ENCODE measurements around the gene ANKMY1. TPM values are rescaled to one million over a fixed set of nuclear protein-coding genes. Genes with fewer than 3 reads are reported as not detected.
A peak's percentile ranks its signal among the peaks of the same experiment; 100 is the strongest.

The ANKMY1 gene
- total and polyA plus RNA-seq, 2 experiments from 2014 or later, result 2.3 to 8.9 TPM

- H3K27me3 Mint-ChIP-seq (ENCODE audit: insufficient read depth, low read depth, poor library complexity), result peaks cover 30% of the 10 kb centered on the region
- peak overlapping the region; percentile 56 for H3K4me3 ChIP-seq
- H3K79me2 ChIP-seq (replicated peaks; ENCODE audit: insufficient read depth), result no peaks in the 10 kb centered on the region
- TF ChIP-seq ZNF114 (CRISPR knock-in tag; IDR thresholded peaks at IDR 0.05) (no peak), CREB1 (CRISPR knock-in tag; IDR thresholded peaks at IDR 0.05; ENCODE audit: low read depth) (no peak), ZNF331 (CRISPR knock-in tag; IDR thresholded peaks at IDR 0.05; ENCODE audit: low read depth) (no peak), EZH2 (IDR thresholded peaks at IDR 0.05; ENCODE audit: low read depth, unreplicated experiment) (no peak), NANOG (IDR thresholded peaks at IDR 0.05; ENCODE audit: borderline replicate concordance) (no peak), CTCF (conservative IDR thresholded peaks at IDR 0.05; ENCODE audit: low read depth in 2 of 2) (no peak), POLR2AphosphoS5 (IDR thresholded peaks at IDR 0.05; ENCODE audit: low read depth) (no peak), JUNB (IDR thresholded peaks at IDR 0.05; ENCODE audit: unreplicated experiment) (no peak)
- peaks cover 30% of the 10 kb centered on the region for H3K4me1 Mint-ChIP-seq
- H3K36me3 ChIP-seq (ENCODE audit: insufficient read depth), result no peaks in the 10 kb centered on the region
- H3K27me3 ChIP-seq (ENCODE audit: insufficient read depth), result peaks cover 35% of the 10 kb centered on the region
- no peaks in the 10 kb centered on the region for H3K9me3 Mint-ChIP-seq
- H4K20me1 ChIP-seq (replicated peaks; ENCODE audit: insufficient read depth), result peaks cover 20% of the 10 kb centered on the region; the same call in 1 of the 2 replicates
- peak overlapping the region; percentile 80 for H3K4me2 ChIP-seq
- peak overlapping the region; percentile 41; the same call in 2 of the 3 replicates for H3K4me3 Mint-ChIP-seq
- 0 out of 2 replicates have a peak, but pooled peaks cover 5% of the 10 kb centered on the region for H3F3A ChIP-seq (replicated peaks; ENCODE audit: low read depth)
- H3K27ac ChIP-seq (ENCODE audit: low read depth), result no peak overlapping the region
- DNase-seq (ENCODE audit: low spot score) (peak; percentile 52), ATAC-seq (peak; percentile 5)
- H3K9me2 ChIP-seq (ENCODE audit: insufficient read depth), result no peaks in the 10 kb centered on the region
- H3K27ac Mint-ChIP-seq, result no peak overlapping the region
- H2AFZ ChIP-seq, result no peak overlapping the region
- peaks cover 34% of the 10 kb centered on the region for H3K4me1 ChIP-seq (ENCODE audit: insufficient read depth)
- no peaks in the 10 kb centered on the region for H3K36me3 Mint-ChIP-seq (ENCODE audit: low read depth)
These were observed 101.9 kb downstream of the ANKMY1 start for GRCh38 chr2:240455647-240456446.

- peak overlapping the region; percentile 82 for H3K4me3 Mint-ChIP-seq
- ATAC-seq, result no peak; the same call in 1 of the 3 replicates
- H3K27ac Mint-ChIP-seq, result no peak overlapping the region
- H3K79me2 ChIP-seq (replicated peaks; ENCODE audit: insufficient read depth), result no peaks in the 10 kb centered on the region
- H4K20me1 ChIP-seq (replicated peaks; ENCODE audit: insufficient read depth), result peaks cover 24% of the 10 kb centered on the region
- H3K9me2 ChIP-seq (ENCODE audit: insufficient read depth), result no peaks in the 10 kb centered on the region
- peaks cover 34% of the 10 kb centered on the region for H3K4me1 ChIP-seq (ENCODE audit: insufficient read depth)
- peaks cover 35% of the 10 kb centered on the region for H3K27me3 ChIP-seq (ENCODE audit: insufficient read depth)
- H3K36me3 Mint-ChIP-seq (ENCODE audit: low read depth), result no peaks in the 10 kb centered on the region
- no peaks in the 10 kb centered on the region for H3K9me3 Mint-ChIP-seq
- peaks cover 27% of the 10 kb centered on the region for H3K27me3 Mint-ChIP-seq (ENCODE audit: insufficient read depth, low read depth, poor library complexity)
- no peaks in the 10 kb centered on the region for H3K36me3 ChIP-seq (ENCODE audit: insufficient read depth)
- no peak for DNase-seq (ENCODE audit: low spot score)
- H2AFZ ChIP-seq, result no peak overlapping the region
- H3K4me2 ChIP-seq, result peak overlapping the region; percentile 80
- H3K4me1 Mint-ChIP-seq, result peaks cover 35% of the 10 kb centered on the region
- no peak overlapping the region for H3K27ac ChIP-seq (ENCODE audit: low read depth)
- peak overlapping the region; percentile 56 for H3K4me3 ChIP-seq
- H3F3A ChIP-seq (replicated peaks; ENCODE audit: low read depth), result 0 out of 2 replicates have a peak, but pooled peaks cover 5% of the 10 kb centered on the region
- TF ChIP-seq EZH2phosphoT487 (IDR thresholded peaks at IDR 0.05; ENCODE audit: unreplicated experiment) (no peak), CREB1 (CRISPR knock-in tag; IDR thresholded peaks at IDR 0.05; ENCODE audit: low read depth) (no peak), REST (IDR thresholded peaks at IDR 0.05; ENCODE audit: unreplicated experiment) (no peak)
These were observed 102.5 kb downstream of the ANKMY1 start for GRCh38 chr2:240455272-240455646.
